A549 (cell line): Measurements from ENCODE around the gene SNRK. TPM values are rescaled to one million over a fixed set of nuclear protein-coding genes. Genes with fewer than 3 reads are reported as not detected.

Experiments used
- ATAC-seq, 2 experiments: fragments of 200-7000 bp in 1 of 2; fragments of >200 bp in 1 of 2; cut with Nextera tagmentation in 1 of 2; cut with Tn5 transposase in 1 of 2; 3 replicates each; pipeline versions ENCODE4 v1.8.0 to v1.9.1; 2018 to 2020; ENCODE audit warnings: mild to moderate bottlenecking in 1 of 2, moderate library complexity in 1 of 2
- CTCF ChIA-PET: fragments of 300-600 bp; sonication (Branson Sonifier 250); formaldehyde crosslinking; extraction: SDS; loops from one replicate; lab custom pipeline; 2021; ENCODE audit warnings: antibody characterized with exemption, inconsistent platforms; lab: Yijun Ruan, JAX
- POLR2A ChIA-PET: fragments of 350-600 bp; formaldehyde crosslinking; extraction: SDS; loops from one replicate; lab custom pipeline; 2021; ENCODE audit warnings: antibody characterized with exemption, inconsistent platforms; lab: Yijun Ruan, JAX
- DNase-seq, 2 experiments: peaks; one replicate each; pipeline versions ENCODE4 v3.0.0 to v3.0.0-alpha.2; 2011 to 2016; ENCODE audit warnings: low read depth in 1 of 2, low spot score in 1 of 2
- FAIRE-seq: peaks from 2 replicates; lab custom pipeline; 2011; peaks lifted over from hg19 to GRCh38; lab: Jason Lieb, UNC
- H3K27ac ChIP-seq, 2 experiments: fragments of >200 bp; sonication (Bioruptor Twin); formaldehyde crosslinking; 3 replicates each; pipeline ENCODE4 v1.5.1; 2016 to 2017
- H3K4me1 ChIP-seq: fragments of >200 bp; sonication (Bioruptor Twin); formaldehyde crosslinking; 3 replicates; pipeline ENCODE4 v1.6.1; 2016
- H3K4me2 ChIP-seq: fragments of >200 bp; sonication (Bioruptor Twin); formaldehyde crosslinking; 3 replicates; pipeline ENCODE4 v1.6.1; 2016
- H3K4me3 ChIP-seq: fragments of >200 bp; sonication (Bioruptor Twin); formaldehyde crosslinking; 3 replicates; pipeline ENCODE4 v1.5.1; 2016
- H3K9me3 ChIP-seq: fragments of >200 bp; sonication (Bioruptor Twin); formaldehyde crosslinking; 3 replicates; pipeline ENCODE4 v1.6.1; 2016
- BHLHE40 ChIP-seq: IDR thresholded peaks from 2 replicates; pipeline ENCODE4 v1.6.1; 2012; ENCODE audit warnings: low read depth, low read length, inconsistent platforms
- CBX8 ChIP-seq: fragments of 200-600 bp; sonication (generic); IDR thresholded peaks from 2 replicates; pipeline ENCODE4 v1.6.1; 2016
- CEBPB ChIP-seq, 2 experiments: fragments of >200 bp in 1 of 2; sonication (Bioruptor Twin) in 1 of 2; formaldehyde crosslinking in 1 of 2; IDR thresholded peaks; 2 replicates each; pipeline ENCODE4 v1.6.1; 2012 to 2016
- CTCF ChIP-seq: fragments of >200 bp; sonication (Bioruptor Twin); formaldehyde crosslinking; IDR thresholded peaks from 3 replicates; pipeline ENCODE4 v1.5.1; 2016
- E2F6 ChIP-seq: IDR thresholded peaks from 2 replicates; pipeline ENCODE4 v1.6.1; 2012; ENCODE audit warnings: low read depth, borderline replicate concordance
- FOSL2 ChIP-seq, 2 experiments: fragments of 450-650 bp in 1 of 2; fragments of >200 bp in 1 of 2; sonication (Bioruptor Twin) in 1 of 2; formaldehyde crosslinking; IDR thresholded peaks; 2 replicates each; pipeline versions ENCODE4 v1.5.0 to v1.6.1; 2016 to 2020; ENCODE audit warnings: mild to moderate bottlenecking in 1 of 2, moderate library complexity in 1 of 2
- HDAC2 ChIP-seq: fragments of 200-600 bp; sonication (generic); IDR thresholded peaks from 2 replicates; pipeline ENCODE4 v1.6.1; 2016
- KDM1A ChIP-seq: fragments of 200-600 bp; sonication (generic); IDR thresholded peaks from 2 replicates; pipeline ENCODE4 v1.6.1; 2016; ENCODE audit warnings: low read depth, mild to moderate bottlenecking
- KDM5A ChIP-seq: fragments of 200-600 bp; sonication (generic); IDR thresholded peaks from 2 replicates; pipeline ENCODE4 v1.6.1; 2016; ENCODE audit warnings: antibody characterized with exemption, mild to moderate bottlenecking
- MAZ ChIP-seq: fragments of 150-350 bp; IDR thresholded peaks from 2 replicates; pipeline ENCODE4 v1.6.1; 2014; ENCODE audit warnings: antibody characterized with exemption, low read depth, low read length, borderline replicate concordance
- MYC ChIP-seq: IDR thresholded peaks from 2 replicates; pipeline ENCODE4 v1.6.1; 2012; ENCODE audit warnings: mild to moderate bottlenecking, inconsistent platforms, low read length, improper control_type of control experiment, borderline replicate concordance
- PHF8 ChIP-seq: fragments of 200-600 bp; sonication (generic); IDR thresholded peaks from 2 replicates; pipeline ENCODE4 v1.6.1; 2016; ENCODE audit warnings: low read depth, mild to moderate bottlenecking, antibody characterized with exemption, moderate library complexity, borderline replicate concordance
- POLR2AphosphoS2 ChIP-seq: conservative IDR thresholded peaks from 2 replicates; pipeline ENCODE4 v1.6.1; 2012; ENCODE audit warnings: low read length, improper control_type of control experiment, inconsistent platforms
- RCOR1 ChIP-seq: fragments of 150-350 bp; IDR thresholded peaks from 2 replicates; pipeline ENCODE4 v1.6.1; 2014; ENCODE audit warnings: antibody characterized with exemption, low read length, low read depth
- SREBF2 ChIP-seq: fragments of 450-650 bp; IDR thresholded peaks from 2 replicates; pipeline ENCODE4 v1.6.1; 2014; ENCODE audit warnings: mild to moderate bottlenecking, moderate library complexity
- TFCP2L1 ChIP-seq: fragments of 250-450 bp; sonication (Bioruptor Pico); IDR thresholded peaks from 2 replicates; pipeline ENCODE4 v1.5.0; 2021; ENCODE audit warnings: mild to moderate bottlenecking
- TP53 ChIP-seq: fragments of 250-450 bp; sonication (Bioruptor Pico); IDR thresholded peaks from 2 replicates; pipeline ENCODE4 v1.5.0; 2021; ENCODE audit warnings: mild to moderate bottlenecking, moderate library complexity
- ZFP36 ChIP-seq: fragments of 450-650 bp; IDR thresholded peaks from 2 replicates; pipeline ENCODE4 v1.6.1; 2014; ENCODE audit warnings: borderline replicate concordance; ENCODE audit not compliant: partially characterized antibody
- ZNF302 ChIP-seq: fragments of 250-450 bp; sonication (Bioruptor Pico); IDR thresholded peaks from 2 replicates; pipeline ENCODE4 v1.9.0; 2021; ENCODE audit warnings: inconsistent platforms, mild to moderate bottlenecking, moderate library complexity
- ZSCAN20 ChIP-seq: fragments of 250-450 bp; sonication (Bioruptor Pico); IDR thresholded peaks from 2 replicates; pipeline ENCODE4 v1.8.0; 2022; ENCODE audit warnings: mild to moderate bottlenecking, moderate library complexity
- WGBS: methylation state at CpG from one replicate; pipeline ENCODE4 v1.1.6; 2017; ENCODE audit errors: missing lambda C conversion rate; 5-methylcytosine and 5-hydroxymethylcytosine counted together
- polyA plus RNA-seq, 4 experiments: library from polyadenylated mRNA; depleted of rRNA in 3 of 4; stranded (reverse); fragments of >200 nt; fragmentation: RNase III in 1 of 4; extraction: RNeasy Plus Mini Kit Qiagen cat#74134 plus additional on column Dnase treatment in 1 of 4; gene quantifications; 2 replicates in 3 of 4; 3 replicates in 1 of 4; pipeline ENCODE4 v1.2.3, GENCODE V29; 2011 to 2017
- TF ChIP-seq, protein P1 (sequence below): fragments of >200 bp; sonication (Bioruptor Twin); formaldehyde crosslinking; IDR thresholded peaks from 3 replicates; pipeline ENCODE4 v1.6.1; 2016
- TF ChIP-seq, protein P2 (sequence below): fragments of >200 bp; sonication (Bioruptor Twin); formaldehyde crosslinking; IDR thresholded peaks from 2 replicates; pipeline ENCODE4 v1.6.1; 2016
- TF ChIP-seq, protein P3 (sequence below): IDR thresholded peaks from 2 replicates; pipeline ENCODE4 v1.6.1; 2012
- TF ChIP-seq, protein P4 (sequence below): fragments of 450-650 bp; IDR thresholded peaks from 2 replicates; pipeline ENCODE4 v1.6.1; 2014; ENCODE audit warnings: antibody characterized with exemption

Gene SNRK
- polyA plus RNA-seq, 2 of the 4 experiments (the other 2 are of a cell fraction) = 3.5 to 7.2 TPM

DNA sequence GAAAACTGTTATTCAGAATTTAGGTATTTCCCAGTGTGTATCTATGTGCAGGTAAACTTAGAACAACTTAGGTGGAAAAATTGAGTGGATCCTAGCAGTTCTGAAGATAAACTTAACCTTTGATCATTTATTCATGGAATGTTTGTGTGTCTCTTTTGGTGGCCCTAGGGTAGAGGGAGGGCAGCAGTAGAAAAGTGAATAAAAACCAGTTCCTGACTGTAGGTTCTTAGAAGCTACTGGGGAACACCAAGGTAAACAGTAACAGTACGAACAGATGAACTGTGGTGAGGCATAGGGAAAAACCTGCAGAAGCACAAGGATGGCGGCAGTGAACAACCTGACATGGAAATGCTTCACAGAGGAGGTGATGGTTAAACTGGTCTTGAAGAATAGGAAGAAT lies 2.5 kb downstream of the SNRK start:
- ChIA-PET POLR2A (no interaction called here), CTCF (no interaction called here)
- H3K4me2 ChIP-seq = peak overlapping the region; percentile 97
- H3K4me1 ChIP-seq = peaks cover 24% of the 10 kb centered on the region
- TF ChIP-seq BHLHE40 (no peak), ZSCAN20 (CRISPR knock-in tag) (no peak), FOSL2 (IDR thresholded peaks at IDR 0.05) (no peak), FOSL2 (CRISPR knock-in tag; IDR thresholded peaks at IDR 0.05) (no peak), CBX8 (no peak), TFCP2L1 (CRISPR knock-in tag) (no peak), ZFP36 (no peak), E2F6 (no peak), KDM5A (no peak), CEBPB (IDR thresholded peaks at IDR 0.05) (no peak)
- TF ChIP-seq, protein P1, sequence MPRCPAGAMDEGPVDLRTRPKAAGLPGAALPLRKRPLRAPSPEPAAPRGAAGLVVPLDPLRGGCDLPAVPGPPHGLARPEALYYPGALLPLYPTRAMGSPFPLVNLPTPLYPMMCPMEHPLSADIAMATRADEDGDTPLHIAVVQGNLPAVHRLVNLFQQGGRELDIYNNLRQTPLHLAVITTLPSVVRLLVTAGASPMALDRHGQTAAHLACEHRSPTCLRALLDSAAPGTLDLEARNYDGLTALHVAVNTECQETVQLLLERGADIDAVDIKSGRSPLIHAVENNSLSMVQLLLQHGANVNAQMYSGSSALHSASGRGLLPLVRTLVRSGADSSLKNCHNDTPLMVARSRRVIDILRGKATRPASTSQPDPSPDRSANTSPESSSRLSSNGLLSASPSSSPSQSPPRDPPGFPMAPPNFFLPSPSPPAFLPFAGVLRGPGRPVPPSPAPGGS = no peak
- TF ChIP-seq, protein P2, sequence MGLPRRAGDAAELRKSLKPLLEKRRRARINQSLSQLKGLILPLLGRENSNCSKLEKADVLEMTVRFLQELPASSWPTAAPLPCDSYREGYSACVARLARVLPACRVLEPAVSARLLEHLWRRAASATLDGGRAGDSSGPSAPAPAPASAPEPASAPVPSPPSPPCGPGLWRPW = no peak
- H3K9me3 ChIP-seq = no peaks in the 10 kb centered on the region
- FAIRE-seq = no peak
- WGBS = 89% methylated on average over 2 of the region's 2 CpGs
- no peak for DNase-seq
- no peak overlapping the region for H3K27ac ChIP-seq
- H3K4me3 ChIP-seq = no peak overlapping the region
- ATAC-seq = no peak

GRCh38 chr3:43289401-43289800 lies 3.1 kb downstream of the SNRK start:
- peaks cover 27% of the 10 kb centered on the region for H3K4me1 ChIP-seq
- POLR2A ChIA-PET = no interaction called here
- 91% methylated on average over 2 of the region's 2 CpGs for WGBS

GRCh38 chr3:43289841-43290470 lies 3.6 kb downstream of the SNRK start:
- WGBS = 87% methylated on average over 5 of the region's 5 CpGs
- Histone ChIP-seq H3K4me3 (no peak overlapping the region), H3K4me2 (no peak overlapping the region)
- no peak for ATAC-seq
- TF ChIP-seq, protein P1 = no peak
- TF ChIP-seq SREBF2 (no peak), CEBPB (IDR thresholded peaks at IDR 0.05) (no peak), MAZ (no peak), HDAC2 (no peak), MYC (no peak), TP53 (no peak), ZFP36 (no peak), RCOR1 (no peak), POLR2AphosphoS2 (no peak), KDM5A (no peak), ZSCAN20 (CRISPR knock-in tag) (no peak), CTCF (no peak), ZNF302 (CRISPR knock-in tag) (no peak), PHF8 (no peak), CBX8 (no peak)
- TF ChIP-seq, protein P3, sequence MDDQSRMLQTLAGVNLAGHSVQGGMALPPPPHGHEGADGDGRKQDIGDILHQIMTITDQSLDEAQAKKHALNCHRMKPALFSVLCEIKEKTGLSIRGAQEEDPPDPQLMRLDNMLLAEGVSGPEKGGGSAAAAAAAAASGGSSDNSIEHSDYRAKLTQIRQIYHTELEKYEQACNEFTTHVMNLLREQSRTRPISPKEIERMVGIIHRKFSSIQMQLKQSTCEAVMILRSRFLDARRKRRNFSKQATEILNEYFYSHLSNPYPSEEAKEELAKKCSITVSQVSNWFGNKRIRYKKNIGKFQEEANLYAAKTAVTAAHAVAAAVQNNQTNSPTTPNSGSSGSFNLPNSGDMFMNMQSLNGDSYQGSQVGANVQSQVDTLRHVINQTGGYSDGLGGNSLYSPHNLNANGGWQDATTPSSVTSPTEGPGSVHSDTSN = no peak
- TF ChIP-seq, protein P4, sequence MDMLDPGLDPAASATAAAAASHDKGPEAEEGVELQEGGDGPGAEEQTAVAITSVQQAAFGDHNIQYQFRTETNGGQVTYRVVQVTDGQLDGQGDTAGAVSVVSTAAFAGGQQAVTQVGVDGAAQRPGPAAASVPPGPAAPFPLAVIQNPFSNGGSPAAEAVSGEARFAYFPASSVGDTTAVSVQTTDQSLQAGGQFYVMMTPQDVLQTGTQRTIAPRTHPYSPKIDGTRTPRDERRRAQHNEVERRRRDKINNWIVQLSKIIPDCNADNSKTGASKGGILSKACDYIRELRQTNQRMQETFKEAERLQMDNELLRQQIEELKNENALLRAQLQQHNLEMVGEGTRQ = no peak
- TF ChIP-seq, all 56 proteins: peak for 0
- Histone ChIP-seq H3K4me1 (peaks cover 32% of the 10 kb centered on the region), H3K9me3 (no peaks in the 10 kb centered on the region), H3K27ac (no peak overlapping the region)
- DNase-seq (no peak), FAIRE-seq (no peak)
- POLR2A ChIA-PET = no interaction called here
- CTCF ChIA-PET = interaction anchor here (1.0 to 1.2 kb wide), 2 partner anchors 8 to 10 kb away, joined by 3 to 4 read pairs; no protein-coding TSS in a partner anchor

More at GRCh38 chr3:43289401-43289800, 3.1 kb downstream of the SNRK start:
- no peaks in the 10 kb centered on the region for H3K9me3 ChIP-seq
- no peak overlapping the region for H3K4me3 ChIP-seq
- FAIRE-seq = no peak
- no peak overlapping the region; the same call in 2 of the 3 replicates for H3K4me2 ChIP-seq
- H3K27ac ChIP-seq = no peak overlapping the region
- ATAC-seq = no peak
- no peak for DNase-seq
- TF ChIP-seq KDM1A = no peak
- TF ChIP-seq CBX8 = no peak
- CTCF ChIA-PET = interaction anchor here (1.0 kb wide), 1 partner anchor 9 kb away, joined by 3 read pairs; no protein-coding TSS in a partner anchor
